Endothelial cell of umbilical vein (primary cell): ENCODE measurements around the gene CKS1B. TPM values are rescaled to one million over a fixed set of nuclear protein-coding genes. Genes with fewer than 3 reads are reported as not detected.

ENCODE experiments used
- BruUV-seq: library from RNA; stranded (reverse); fragments of 400-500 nt; replicated peaks from 2 replicates; lab custom pipeline; 2021; lab: Mats Ljungman, UMichigan
- CTCF ChIA-PET: fragments of 300-600, 350-600 bp; sonication (Branson Sonifier 250); formaldehyde crosslinking; loops from one replicate; lab custom pipeline; 2021; ENCODE audit warnings: antibody characterized with exemption, inconsistent platforms; lab: Charles Lee
- POLR2A ChIA-PET: fragments of 300-600, 350-600 bp; sonication (Branson Sonifier 250); formaldehyde crosslinking; loops from one replicate; lab custom pipeline; 2021; ENCODE audit warnings: antibody characterized with exemption, inconsistent platforms; lab: Charles Lee
- DNase-seq: peaks from one replicate; pipeline ENCODE4 v3.0.0-alpha.2; 2011; ENCODE audit warnings: low read depth, low spot score
- FAIRE-seq: peaks from 2 replicates; lab custom pipeline; 2011; peaks lifted over from hg19 to GRCh38; lab: Jason Lieb, UNC
- H2AFZ ChIP-seq: 2 replicates; pipeline ENCODE4 v1.6.0; 2012; ENCODE audit warnings: low read depth, low read length, control low read depth, inconsistent platforms
- H3K27ac ChIP-seq: 2 replicates; pipeline ENCODE4 v1.5.1; 2011; ENCODE audit warnings: low read depth, mild to moderate bottlenecking, control low read depth, low read length, moderate library complexity; ENCODE audit not compliant: insufficient read depth
- H3K27me3 ChIP-seq, 2 experiments: 2 replicates each; pipeline versions ENCODE4 v1.6.0 to v1.6.1; 2011; ENCODE audit warnings: low read length in 2 of 2, mixed read lengths in 1 of 2; ENCODE audit not compliant: control insufficient read depth in 2 of 2, insufficient read depth in 2 of 2
- H3K36me3 ChIP-seq, 2 experiments: 2 replicates in 1 of 2; 3 replicates in 1 of 2; pipeline ENCODE4 v1.5.1; 2011; ENCODE audit warnings: low read length in 2 of 2, mild to moderate bottlenecking in 1 of 2, moderate library complexity in 1 of 2; ENCODE audit not compliant: control insufficient read depth in 2 of 2, insufficient read depth in 2 of 2; ENCODE audit errors: extremely low read depth in 1 of 2
- H3K4me1 ChIP-seq: 3 replicates; pipeline ENCODE4 v1.5.1; 2011; ENCODE audit warnings: mild to moderate bottlenecking, low read length; ENCODE audit not compliant: control insufficient read depth, insufficient read depth; ENCODE audit errors: extremely low read depth
- H3K4me2 ChIP-seq: 2 replicates; pipeline ENCODE4 v1.6.1; 2011; ENCODE audit warnings: low read length, control low read depth, mixed read lengths; ENCODE audit not compliant: insufficient read depth
- H3K4me3 ChIP-seq, 3 experiments: fragments of 200-600 bp in 1 of 3; sonication (generic), shearing (Covaris generic) in 1 of 3; replicated peaks in 1 of 3; 2 replicates each; pipeline ENCODE4 v1.5.1; 2011 to 2016; ENCODE audit warnings: control low read depth in 3 of 3, low read length in 3 of 3, mild to moderate bottlenecking in 2 of 3, inconsistent platforms in 1 of 3, low read depth in 1 of 3, moderate library complexity in 1 of 3; ENCODE audit not compliant: insufficient read depth in 1 of 3
- H3K79me2 ChIP-seq: 2 replicates; pipeline ENCODE4 v1.6.0; 2012; ENCODE audit warnings: low read length, inconsistent platforms; ENCODE audit not compliant: control insufficient read depth, insufficient read depth
- H3K9ac ChIP-seq: replicated peaks from 2 replicates; pipeline ENCODE3; 2011; ENCODE audit warnings: low read length, control low read depth; ENCODE audit not compliant: insufficient read depth; ENCODE audit errors: extremely low read depth
- H3K9me1 ChIP-seq: replicated peaks from 3 replicates; pipeline ENCODE4 v1.6.0; 2011; ENCODE audit warnings: mild to moderate bottlenecking, low read length; ENCODE audit not compliant: control insufficient read depth, insufficient read depth; ENCODE audit errors: extremely low read depth
- H3K9me3 ChIP-seq: replicated peaks from 2 replicates; pipeline ENCODE4 v1.5.1; 2012; ENCODE audit warnings: low read length, inconsistent platforms; ENCODE audit not compliant: control insufficient read depth, insufficient read depth
- H4K20me1 ChIP-seq: replicated peaks from 2 replicates; pipeline ENCODE3; 2011; ENCODE audit warnings: mild to moderate bottlenecking, low read length; ENCODE audit not compliant: control insufficient read depth, insufficient read depth; ENCODE audit errors: extremely low read depth
- EZH2 ChIP-seq: IDR thresholded peaks from 2 replicates; pipeline ENCODE4 v1.6.1; 2012; ENCODE audit warnings: borderline replicate concordance, low read depth, mild to moderate bottlenecking, moderate library complexity, low read length, inconsistent platforms; ENCODE audit not compliant: severe bottlenecking
- FOS ChIP-seq: IDR thresholded peaks from 2 replicates; pipeline ENCODE4 v1.6.1; 2011; ENCODE audit warnings: mild to moderate bottlenecking, low read length, moderate library complexity, borderline replicate concordance; ENCODE audit not compliant: insufficient read depth
- GATA2 ChIP-seq: IDR thresholded peaks from 2 replicates; pipeline ENCODE4 v1.7.0; 2011; ENCODE audit warnings: low read depth, mild to moderate bottlenecking, moderate library complexity, mixed read lengths, low read length; ENCODE audit not compliant: insufficient read length, insufficient read depth
- JUN ChIP-seq: IDR thresholded peaks from 2 replicates; pipeline ENCODE4 v1.6.1; 2011; ENCODE audit warnings: borderline replicate concordance, low read depth; ENCODE audit not compliant: insufficient read length, insufficient read depth
- MYC ChIP-seq: IDR thresholded peaks from one replicate; pipeline ENCODE4 v1.6.1; 2011; ENCODE audit warnings: mild to moderate bottlenecking, low read depth, low read length
- POLR2A ChIP-seq: IDR thresholded peaks from 2 replicates; pipeline ENCODE4 v1.6.1; 2012; ENCODE audit warnings: low read depth, mild to moderate bottlenecking, control low read depth, low read length
- POLR2AphosphoS5 ChIP-seq: IDR thresholded peaks from 2 replicates; pipeline ENCODE4 v1.6.1; 2012; ENCODE audit warnings: low read depth, mild to moderate bottlenecking, control low read depth, low read length, moderate library complexity; ENCODE audit not compliant: insufficient read depth
- dilution Hi-C: fragments of 300-500 bp; cut with MboI; formaldehyde crosslinking; loops from one replicate; pipeline ENCODE4 v1.15.0; 2019; ENCODE audit warnings: low sequenced_read_pairs; ENCODE audit not compliant: extremely low pct_ligation_motif_present
- intact Hi-C: fragments of 100-400 bp; cut with micrococcal nuclease; formaldehyde crosslinking; loops from one replicate; pipeline ENCODE4 v1.10.0; 2022
- polyA plus RNA-seq, 4 experiments: library from polyadenylated mRNA; depleted of rRNA in 3 of 4; stranded (reverse) in 3 of 4; unstranded in 1 of 4; fragments of >200 nt; gene quantifications; 2 replicates each; pipeline versions ENCODE4 v1.2.1 to v1.2.3, GENCODE V29; 2011 to 2012; ENCODE audit warnings: missing spikeins in 1 of 4
- total RNA-seq: library from RNA; stranded (reverse); gene quantifications from 2 replicates; pipeline ENCODE4 v1.2.3, GENCODE V29; 2021
- TF ChIP-seq, protein P1 (sequence below): IDR thresholded peaks from 2 replicates; pipeline ENCODE4 v1.6.1; 2011; ENCODE audit not compliant: insufficient read depth, insufficient read length
- TF ChIP-seq, protein P2 (sequence below), 2 donors: IDR thresholded peaks; 1 replicate in 1 of 2; 2 replicates in 1 of 2; pipeline ENCODE4 v1.5.1; 2011; ENCODE audit warnings: low read length in 2 of 2, mild to moderate bottlenecking in 2 of 2, moderate library complexity in 2 of 2, control low read depth in 1 of 2, inconsistent platforms in 1 of 2, low read depth in 1 of 2; ENCODE audit not compliant: insufficient read depth in 1 of 2; ENCODE audit errors: extremely low read depth in 1 of 2

CKS1B gene
- total and polyA plus RNA-seq, 2 donors (not counting 3 experiments of a cell fraction or from before 2014, with no cell fraction given): 126 to 280 TPM

GRCh38 chr1:154945160-154945961 is 29.1 kb upstream of the CKS1B start:
- Histone ChIP-seq H3K4me2 (no peak overlapping the region), H3K27ac (no peak overlapping the region), H3K79me2 (no peaks in the 10 kb centered on the region), H3K4me3 (no peak overlapping the region), H3K27me3 (no peaks in the 10 kb centered on the region), H4K20me1 (no peaks in the 10 kb centered on the region), H3K4me1 (no peaks in the 10 kb centered on the region), H3K36me3 (peaks cover 0 to 25% of the 10 kb centered on the region in 2 experiments), H2AFZ (no peak overlapping the region), H3K9me3 (no peaks in the 10 kb centered on the region), H3K9me1 (no peaks in the 10 kb centered on the region), H3K9ac (no peak overlapping the region)
- dilution Hi-C loops (no loop called here), intact Hi-C loops (no loop called here)
- DNase-seq (no peak), FAIRE-seq (no peak)
- POLR2A ChIA-PET: interaction anchor here (0.6 kb wide), 1 partner anchor 320 kb away, joined by 3 read pairs; no protein-coding TSS in a partner anchor
- BruUV-seq: no TSS peak
- CTCF ChIA-PET: interaction anchor here (0.8 to 3.4 kb wide), 7 partner anchors 7 to 114 kb away, joined by 3 to 19 read pairs (median 3); partner anchors contain the start of gene PMVK
- no peak for TF ChIP-seq JUN
- TF ChIP-seq MYC: no peak
- TF ChIP-seq, protein P1, sequence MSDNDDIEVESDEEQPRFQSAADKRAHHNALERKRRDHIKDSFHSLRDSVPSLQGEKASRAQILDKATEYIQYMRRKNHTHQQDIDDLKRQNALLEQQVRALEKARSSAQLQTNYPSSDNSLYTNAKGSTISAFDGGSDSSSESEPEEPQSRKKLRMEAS: no peak
- TF ChIP-seq GATA2: no peak
- TF ChIP-seq FOS: no peak
- TF ChIP-seq POLR2AphosphoS5: no peak
- TF ChIP-seq, protein P2, sequence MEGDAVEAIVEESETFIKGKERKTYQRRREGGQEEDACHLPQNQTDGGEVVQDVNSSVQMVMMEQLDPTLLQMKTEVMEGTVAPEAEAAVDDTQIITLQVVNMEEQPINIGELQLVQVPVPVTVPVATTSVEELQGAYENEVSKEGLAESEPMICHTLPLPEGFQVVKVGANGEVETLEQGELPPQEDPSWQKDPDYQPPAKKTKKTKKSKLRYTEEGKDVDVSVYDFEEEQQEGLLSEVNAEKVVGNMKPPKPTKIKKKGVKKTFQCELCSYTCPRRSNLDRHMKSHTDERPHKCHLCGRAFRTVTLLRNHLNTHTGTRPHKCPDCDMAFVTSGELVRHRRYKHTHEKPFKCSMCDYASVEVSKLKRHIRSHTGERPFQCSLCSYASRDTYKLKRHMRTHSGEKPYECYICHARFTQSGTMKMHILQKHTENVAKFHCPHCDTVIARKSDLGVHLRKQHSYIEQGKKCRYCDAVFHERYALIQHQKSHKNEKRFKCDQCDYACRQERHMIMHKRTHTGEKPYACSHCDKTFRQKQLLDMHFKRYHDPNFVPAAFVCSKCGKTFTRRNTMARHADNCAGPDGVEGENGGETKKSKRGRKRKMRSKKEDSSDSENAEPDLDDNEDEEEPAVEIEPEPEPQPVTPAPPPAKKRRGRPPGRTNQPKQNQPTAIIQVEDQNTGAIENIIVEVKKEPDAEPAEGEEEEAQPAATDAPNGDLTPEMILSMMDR (IDR thresholded peaks at IDR 0.05; ENCODE audit: extremely low read depth in 1 of 2, insufficient read depth in 1 of 2, low read depth in 1 of 2, low read length in 2 of 2): no peak
- no peak for TF ChIP-seq POLR2A
- no peak for TF ChIP-seq EZH2
